GM23338 (cell line): ENCODE data around the gene CETP.

Experiments used
- EZH2 ChIP-seq: fragments of 200-600 bp; sonication (generic); IDR thresholded peaks from one replicate; pipeline ENCODE4 v1.8.0; 2017; ENCODE audit warnings: antibody characterized with exemption, mild to moderate bottlenecking, low read depth; ENCODE audit not compliant: unreplicated experiment
- EZH2phosphoT487 ChIP-seq: fragments of 200-600 bp; sonication (generic); IDR thresholded peaks from one replicate; pipeline ENCODE4 v1.8.1; 2018; ENCODE audit warnings: antibody characterized with exemption; ENCODE audit not compliant: unreplicated experiment
- TF ChIP-seq, protein P1 (sequence below), 2 experiments: fragments of 200-600 bp in 1 of 2; sonication (generic) in 1 of 2; conservative IDR thresholded peaks; 2 replicates each; pipeline versions ENCODE4 v1.5.1 to v1.6.1; 2016 to 2017; ENCODE audit warnings: antibody characterized with exemption in 2 of 2, low read depth in 2 of 2, mild to moderate bottlenecking in 2 of 2, moderate library complexity in 1 of 2
- TF ChIP-seq, protein P2 (sequence below): IDR thresholded peaks from one replicate; pipeline ENCODE4 v1.6.1; 2018; ENCODE audit warnings: antibody characterized with exemption; ENCODE audit not compliant: unreplicated experiment

DNA sequence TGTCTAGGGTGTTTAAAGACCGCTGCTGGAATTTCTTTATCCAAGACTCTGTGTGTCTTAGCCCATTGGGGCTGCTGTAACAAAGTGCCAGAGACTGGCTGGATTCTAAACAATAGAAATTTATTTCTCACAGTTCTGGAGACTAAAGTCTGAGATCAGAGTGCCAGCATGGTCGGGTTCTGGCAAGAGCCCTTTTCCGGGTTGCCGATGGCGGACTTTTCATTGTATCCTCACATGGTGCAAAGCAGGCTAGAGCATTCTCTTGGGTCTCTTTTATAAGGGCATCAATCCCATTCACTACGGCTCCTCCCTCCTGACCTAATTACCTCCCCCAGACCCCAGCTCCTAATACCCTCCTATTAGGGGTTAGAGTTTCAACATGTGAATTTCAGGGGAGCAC is 37.1 kb downstream of the CETP start:
- TF ChIP-seq, protein P1, sequence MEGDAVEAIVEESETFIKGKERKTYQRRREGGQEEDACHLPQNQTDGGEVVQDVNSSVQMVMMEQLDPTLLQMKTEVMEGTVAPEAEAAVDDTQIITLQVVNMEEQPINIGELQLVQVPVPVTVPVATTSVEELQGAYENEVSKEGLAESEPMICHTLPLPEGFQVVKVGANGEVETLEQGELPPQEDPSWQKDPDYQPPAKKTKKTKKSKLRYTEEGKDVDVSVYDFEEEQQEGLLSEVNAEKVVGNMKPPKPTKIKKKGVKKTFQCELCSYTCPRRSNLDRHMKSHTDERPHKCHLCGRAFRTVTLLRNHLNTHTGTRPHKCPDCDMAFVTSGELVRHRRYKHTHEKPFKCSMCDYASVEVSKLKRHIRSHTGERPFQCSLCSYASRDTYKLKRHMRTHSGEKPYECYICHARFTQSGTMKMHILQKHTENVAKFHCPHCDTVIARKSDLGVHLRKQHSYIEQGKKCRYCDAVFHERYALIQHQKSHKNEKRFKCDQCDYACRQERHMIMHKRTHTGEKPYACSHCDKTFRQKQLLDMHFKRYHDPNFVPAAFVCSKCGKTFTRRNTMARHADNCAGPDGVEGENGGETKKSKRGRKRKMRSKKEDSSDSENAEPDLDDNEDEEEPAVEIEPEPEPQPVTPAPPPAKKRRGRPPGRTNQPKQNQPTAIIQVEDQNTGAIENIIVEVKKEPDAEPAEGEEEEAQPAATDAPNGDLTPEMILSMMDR (conservative IDR thresholded peaks at IDR 0.05; ENCODE audit: low read depth in 2 of 2), result no peak
- TF ChIP-seq EZH2 (no peak), EZH2phosphoT487 (no peak)
- TF ChIP-seq, protein P2, sequence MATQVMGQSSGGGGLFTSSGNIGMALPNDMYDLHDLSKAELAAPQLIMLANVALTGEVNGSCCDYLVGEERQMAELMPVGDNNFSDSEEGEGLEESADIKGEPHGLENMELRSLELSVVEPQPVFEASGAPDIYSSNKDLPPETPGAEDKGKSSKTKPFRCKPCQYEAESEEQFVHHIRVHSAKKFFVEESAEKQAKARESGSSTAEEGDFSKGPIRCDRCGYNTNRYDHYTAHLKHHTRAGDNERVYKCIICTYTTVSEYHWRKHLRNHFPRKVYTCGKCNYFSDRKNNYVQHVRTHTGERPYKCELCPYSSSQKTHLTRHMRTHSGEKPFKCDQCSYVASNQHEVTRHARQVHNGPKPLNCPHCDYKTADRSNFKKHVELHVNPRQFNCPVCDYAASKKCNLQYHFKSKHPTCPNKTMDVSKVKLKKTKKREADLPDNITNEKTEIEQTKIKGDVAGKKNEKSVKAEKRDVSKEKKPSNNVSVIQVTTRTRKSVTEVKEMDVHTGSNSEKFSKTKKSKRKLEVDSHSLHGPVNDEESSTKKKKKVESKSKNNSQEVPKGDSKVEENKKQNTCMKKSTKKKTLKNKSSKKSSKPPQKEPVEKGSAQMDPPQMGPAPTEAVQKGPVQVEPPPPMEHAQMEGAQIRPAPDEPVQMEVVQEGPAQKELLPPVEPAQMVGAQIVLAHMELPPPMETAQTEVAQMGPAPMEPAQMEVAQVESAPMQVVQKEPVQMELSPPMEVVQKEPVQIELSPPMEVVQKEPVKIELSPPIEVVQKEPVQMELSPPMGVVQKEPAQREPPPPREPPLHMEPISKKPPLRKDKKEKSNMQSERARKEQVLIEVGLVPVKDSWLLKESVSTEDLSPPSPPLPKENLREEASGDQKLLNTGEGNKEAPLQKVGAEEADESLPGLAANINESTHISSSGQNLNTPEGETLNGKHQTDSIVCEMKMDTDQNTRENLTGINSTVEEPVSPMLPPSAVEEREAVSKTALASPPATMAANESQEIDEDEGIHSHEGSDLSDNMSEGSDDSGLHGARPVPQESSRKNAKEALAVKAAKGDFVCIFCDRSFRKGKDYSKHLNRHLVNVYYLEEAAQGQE, result no peak
